ENCODE results near the gene ZCCHC3.

DNA sequence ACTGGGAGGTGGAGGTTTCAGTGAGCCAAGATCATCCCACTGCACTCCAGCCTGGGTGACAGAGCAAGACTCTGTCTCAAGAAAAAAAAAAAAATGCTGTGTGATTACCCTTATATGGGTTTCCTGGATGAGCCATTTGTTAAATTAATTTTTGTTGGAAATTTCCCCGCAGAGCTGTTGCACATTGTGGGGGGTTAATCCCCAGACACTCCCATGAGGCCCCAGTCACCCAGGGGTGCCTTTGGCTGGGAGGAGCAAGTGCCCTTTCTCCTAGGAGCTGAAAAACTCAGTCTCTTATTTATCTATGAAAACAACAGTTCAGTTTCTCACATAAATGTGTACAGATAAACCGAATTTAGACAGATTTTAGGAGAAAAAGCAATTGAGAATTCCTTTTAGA lies 44.6 kb upstream of the ZCCHC3 start:
- TF ChIP-seq CTCF (IDR thresholded peaks at IDR 0.05; ENCODE audit: low read depth, low read length, poor library complexity, severe bottlenecking) (no peak), EZH2phosphoT487 (IDR thresholded peaks at IDR 0.05; ENCODE audit: borderline replicate concordance, low read length) (no peak)
